ENCODE results near the gene F2R. TPM values are rescaled to one million over a fixed set of nuclear protein-coding genes. Genes with fewer than 3 reads are reported as not detected.

Gene F2R
- total and polyA plus RNA-seq, 5 donors, result 4.3 to 22.1 (median 8.0) TPM

- H3K27me3 ChIP-seq (ENCODE audit: control insufficient read depth, insufficient read depth), result no peaks in the 10 kb centered on the region
- WGBS, result 34% methylated on average over 2 of the region's 2 CpGs
- ATAC-seq (peak in 1 of 2 donors; percentile 84), DNase-seq (no peak)
- H3K4me1 ChIP-seq (ENCODE audit: control insufficient read depth, insufficient read depth, low read length), result no peaks in the 10 kb centered on the region
- H3K9me3 ChIP-seq (ENCODE audit: control insufficient read depth, low read length), result no peaks in the 10 kb centered on the region
- intact Hi-C loops (cut with DNase I), result no loop called here
- H3K4me3 ChIP-seq (ENCODE audit: low read length), result no peak overlapping the region
- no peak overlapping the region for H3K27ac ChIP-seq (ENCODE audit: low read length)
Observed at GRCh38 chr5:76703707-76704106, 12.2 kb upstream of the F2R start.

DNA sequence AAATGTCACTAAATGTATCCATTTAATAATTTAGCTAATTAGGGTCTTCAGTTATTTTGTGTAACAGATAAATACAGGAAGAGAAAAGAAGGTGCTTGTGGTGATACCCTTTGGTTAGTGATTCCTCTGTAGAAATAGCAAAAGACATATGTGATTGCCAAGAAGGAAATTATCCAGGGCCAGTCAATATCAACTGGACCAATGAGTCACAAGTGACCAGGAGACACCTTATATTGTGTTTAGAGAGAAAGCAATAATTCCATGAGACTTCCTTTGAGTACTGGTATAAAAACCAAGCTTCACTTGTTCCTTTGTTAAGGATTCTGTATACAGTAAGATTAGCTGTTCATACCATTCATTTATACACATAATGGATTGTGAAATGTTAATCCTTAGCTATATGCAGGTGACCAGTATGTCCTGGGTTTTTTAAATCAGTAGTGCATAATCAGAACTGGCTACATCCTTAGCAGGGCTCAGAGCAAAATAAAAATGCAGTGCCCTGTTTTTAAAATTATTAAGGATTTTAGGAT, 11.7 kb upstream of the F2R start:
- intact Hi-C loops (cut with DNase I), result no loop called here
- Histone ChIP-seq H3K27ac (ENCODE audit: low read length) (no peak overlapping the region), H3K4me1 (ENCODE audit: control insufficient read depth, insufficient read depth, low read length) (no peaks in the 10 kb centered on the region), H3K27me3 (ENCODE audit: control insufficient read depth, insufficient read depth) (no peaks in the 10 kb centered on the region), H3K4me3 (ENCODE audit: low read length) (no peak overlapping the region), H3K9me3 (ENCODE audit: control insufficient read depth, low read length) (no peaks in the 10 kb centered on the region)
- DNase-seq, result no peak
- peak in 1 of 2 donors; percentile 88 for ATAC-seq

DNA sequence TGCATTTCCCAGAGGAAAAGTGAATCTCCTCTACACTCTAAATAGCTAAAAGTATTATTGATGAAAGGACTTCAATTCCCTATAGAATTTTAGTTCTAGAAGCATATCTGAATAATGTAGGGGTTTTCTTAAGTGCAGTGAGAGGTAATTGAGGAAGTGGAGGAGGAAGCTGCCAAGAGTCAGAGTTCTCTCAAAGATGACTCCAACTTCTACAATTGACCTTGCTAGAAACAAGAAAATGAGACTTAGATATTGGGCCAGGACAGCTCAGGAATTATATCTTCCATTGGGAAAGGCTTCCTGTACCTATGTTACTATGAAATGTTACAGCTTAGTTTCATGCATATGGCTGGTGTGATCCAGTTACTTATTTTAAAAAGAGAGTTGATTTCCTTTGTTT, 10.4 kb upstream of the F2R start:
- H3K4me1 ChIP-seq (ENCODE audit: control insufficient read depth, insufficient read depth, low read length), result no peaks in the 10 kb centered on the region
- no peak for ATAC-seq
- intact Hi-C loops (cut with DNase I), result no loop called here

GRCh38 chr5:76709762-76710161, 6.2 kb upstream of the F2R start:
- no peak for ATAC-seq

More for the DNA sequence above, 10.4 kb upstream of the F2R start:
- no peak for DNase-seq
- H3K9me3 ChIP-seq (ENCODE audit: control insufficient read depth, low read length), result no peaks in the 10 kb centered on the region
- no peak overlapping the region for H3K4me3 ChIP-seq (ENCODE audit: low read length)
- H3K27me3 ChIP-seq (ENCODE audit: control insufficient read depth, insufficient read depth), result no peaks in the 10 kb centered on the region
- no peak overlapping the region for H3K27ac ChIP-seq (ENCODE audit: low read length)

DNA sequence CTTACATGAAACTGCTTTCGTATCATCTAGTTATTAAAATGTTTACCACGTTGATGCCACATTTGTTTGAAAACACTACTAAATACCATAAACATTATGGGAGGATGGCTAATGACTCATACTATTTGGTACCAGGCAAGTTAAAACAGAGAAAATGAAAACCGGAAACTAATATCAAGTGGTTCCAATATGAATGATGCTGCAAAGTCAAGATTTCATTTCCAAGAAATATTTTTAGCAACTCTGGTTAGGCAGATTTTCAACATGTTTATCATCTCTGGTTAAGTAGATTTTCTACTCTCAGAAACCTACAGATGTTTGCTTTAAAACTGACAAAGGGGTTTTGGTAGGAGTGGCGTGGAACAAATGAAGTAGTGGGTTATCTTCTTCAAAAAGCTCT, 4.9 kb upstream of the F2R start:
- WGBS, result 75% methylated on average over 4 of the region's 4 CpGs
- H3K27ac ChIP-seq (ENCODE audit: low read length), result no peak overlapping the region
- intact Hi-C loops (cut with DNase I), result no loop called here
- H3K4me1 ChIP-seq (ENCODE audit: control insufficient read depth, insufficient read depth, low read length), result no peaks in the 10 kb centered on the region
- ATAC-seq (no peak), DNase-seq (no peak)
- no peaks in the 10 kb centered on the region for H3K9me3 ChIP-seq (ENCODE audit: control insufficient read depth, low read length)
- H3K4me3 ChIP-seq (ENCODE audit: low read length), result no peak overlapping the region
- H3K27me3 ChIP-seq (ENCODE audit: control insufficient read depth, insufficient read depth), result no peaks in the 10 kb centered on the region

More at GRCh38 chr5:76709762-76710161, 6.2 kb upstream of the F2R start:
- no peak for DNase-seq
- intact Hi-C loops (cut with DNase I), result no loop called here
- no peaks in the 10 kb centered on the region for H3K9me3 ChIP-seq (ENCODE audit: control insufficient read depth, low read length)
- 85% methylated on average over 2 of the region's 2 CpGs for WGBS
- no peaks in the 10 kb centered on the region for H3K4me1 ChIP-seq (ENCODE audit: control insufficient read depth, insufficient read depth, low read length)
- H3K27me3 ChIP-seq (ENCODE audit: control insufficient read depth, insufficient read depth), result no peaks in the 10 kb centered on the region
- H3K4me3 ChIP-seq (ENCODE audit: low read length), result no peak overlapping the region
- no peak overlapping the region for H3K27ac ChIP-seq (ENCODE audit: low read length)

GRCh38 chr5:76714751-76715485, 1.0 kb upstream of the F2R start:
- Histone ChIP-seq H3K27ac (ENCODE audit: low read length) (no peak overlapping the region), H3K9me3 (ENCODE audit: control insufficient read depth, low read length) (no peaks in the 10 kb centered on the region), H3K4me1 (ENCODE audit: control insufficient read depth, insufficient read depth, low read length) (no peaks in the 10 kb centered on the region), H3K27me3 (ENCODE audit: control insufficient read depth, insufficient read depth) (no peaks in the 10 kb centered on the region), H3K4me3 (ENCODE audit: low read length) (peak overlapping the region; percentile 83)
- DNase-seq, result peak; percentile 29 to 64 (median 61)
- WGBS, result 20% methylated on average over 52 of the region's 52 CpGs
- intact Hi-C loops (cut with DNase I), result no loop called here
- ATAC-seq, result peak; percentile 32 to 43

DNA sequence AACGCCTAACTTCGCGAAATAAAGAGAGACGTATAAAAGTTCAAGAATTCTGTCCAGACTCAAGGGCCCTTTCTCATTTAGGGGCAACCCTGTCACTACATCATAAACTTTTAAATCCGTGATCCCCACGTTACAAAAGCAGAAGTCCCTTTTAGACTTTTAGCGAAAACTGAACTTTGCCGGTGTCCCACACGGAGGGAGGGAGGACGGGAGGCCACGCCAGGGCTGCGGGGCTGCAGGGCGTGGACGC, 515 bp upstream of the F2R start:
- under 1% methylated on average over 14 of the region's 14 CpGs for WGBS
- intact Hi-C loops (cut with DNase I), result no loop called here
- Histone ChIP-seq H3K9me3 (ENCODE audit: control insufficient read depth, low read length) (no peaks in the 10 kb centered on the region), H3K27me3 (ENCODE audit: control insufficient read depth, insufficient read depth) (no peaks in the 10 kb centered on the region), H3K4me1 (ENCODE audit: control insufficient read depth, insufficient read depth, low read length) (no peaks in the 10 kb centered on the region), H3K27ac (ENCODE audit: low read length) (peak overlapping the region; percentile 25), H3K4me3 (ENCODE audit: low read length) (peak overlapping the region; percentile 83)
- ATAC-seq, result no peak
- DNase-seq, result no peak

DNA sequence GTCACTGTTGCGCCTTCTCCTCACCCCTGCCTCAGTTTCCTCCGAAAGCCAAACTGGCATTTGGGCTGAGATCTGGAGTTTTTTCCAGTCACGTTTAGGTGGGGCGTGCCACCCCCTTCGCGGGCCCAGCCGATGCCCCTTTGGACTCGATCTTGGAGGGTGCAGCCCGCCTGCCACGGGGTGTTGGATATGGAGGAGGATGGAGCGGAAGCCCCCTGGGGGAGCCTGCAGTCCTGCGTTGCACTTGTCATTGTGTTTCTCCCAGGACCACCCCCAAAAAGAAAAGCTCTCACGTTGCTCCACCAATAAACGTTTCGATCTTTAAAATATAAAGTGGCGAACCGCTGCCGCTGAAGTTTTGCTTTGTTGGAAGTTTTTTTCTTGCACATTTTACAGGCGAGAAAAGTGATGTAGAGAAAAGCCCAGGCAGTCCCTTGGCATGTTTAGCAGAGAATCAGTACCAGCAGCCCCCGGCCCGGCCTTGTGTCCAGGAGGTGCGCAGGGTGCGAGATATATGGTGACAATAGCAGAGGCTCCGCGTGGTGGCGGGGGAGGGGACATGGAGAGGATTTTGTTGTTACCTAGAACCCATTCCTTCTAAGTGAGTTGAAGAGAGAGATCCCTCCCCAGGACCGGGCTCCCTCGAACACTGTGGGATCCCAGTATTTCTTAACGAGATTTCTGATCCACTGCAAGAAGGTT, 681 bp downstream of the F2R start:
- 3% methylated on average over 29 of the region's 29 CpGs for WGBS
- H3K27me3 ChIP-seq (ENCODE audit: control insufficient read depth, insufficient read depth), result no peaks in the 10 kb centered on the region
- intact Hi-C loops (cut with DNase I), result no loop called here
- peak overlapping the region; percentile 83 for H3K4me3 ChIP-seq (ENCODE audit: low read length)
- no peaks in the 10 kb centered on the region for H3K9me3 ChIP-seq (ENCODE audit: control insufficient read depth, low read length)
- no peak overlapping the region for H3K27ac ChIP-seq (ENCODE audit: low read length)
- H3K4me1 ChIP-seq (ENCODE audit: control insufficient read depth, insufficient read depth, low read length), result no peaks in the 10 kb centered on the region
- DNase-seq (peak in 2 of 3 donors; percentile 63 to 66), ATAC-seq (peak in 1 of 2 donors; percentile 28)

- intact Hi-C loops (cut with DNase I), result no loop called here
- ATAC-seq, result no peak
Observed at GRCh38 chr5:76717222-76718083, 1.5 kb downstream of the F2R start.

DNA sequence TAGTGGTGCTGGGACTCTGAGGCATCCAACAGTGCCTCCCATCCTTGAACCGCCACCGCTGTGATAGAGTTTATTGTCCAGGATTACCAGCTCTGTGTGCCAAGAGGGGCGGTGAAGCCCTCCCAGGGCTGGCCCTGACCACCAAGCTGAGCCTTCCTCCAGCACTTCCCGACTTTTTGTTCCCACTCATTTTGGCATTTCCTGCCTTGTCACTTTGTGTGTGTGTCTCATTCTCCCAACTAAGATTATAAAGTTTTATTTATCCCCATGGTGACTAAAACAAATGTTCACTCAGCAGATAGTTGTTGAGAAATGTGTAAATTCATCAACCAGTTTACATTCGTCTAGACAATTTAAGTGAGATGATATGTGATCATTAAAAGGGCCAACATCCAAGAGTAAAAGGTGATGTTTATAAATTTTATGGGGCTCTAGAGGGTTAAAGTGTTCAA, 2.5 kb downstream of the F2R start:
- intact Hi-C loops (cut with DNase I), result no loop called here
- WGBS, result 57% methylated on average over 5 of the region's 5 CpGs
- ATAC-seq, result peak; percentile 53 to 68
- H3K27ac ChIP-seq (ENCODE audit: low read length), result no peak overlapping the region
- H3K4me1 ChIP-seq (ENCODE audit: control insufficient read depth, insufficient read depth, low read length), result no peaks in the 10 kb centered on the region
- no peaks in the 10 kb centered on the region for H3K9me3 ChIP-seq (ENCODE audit: control insufficient read depth, low read length)
- no peak overlapping the region for H3K4me3 ChIP-seq (ENCODE audit: low read length)
- H3K27me3 ChIP-seq (ENCODE audit: control insufficient read depth, insufficient read depth), result no peaks in the 10 kb centered on the region
- peak in 2 of 3 donors; percentile 31 to 72 for DNase-seq

More at GRCh38 chr5:76717222-76718083, 1.5 kb downstream of the F2R start:
- no peak for DNase-seq
- H3K4me3 ChIP-seq (ENCODE audit: low read length), result peak overlapping the region; percentile 83
- no peak overlapping the region for H3K27ac ChIP-seq (ENCODE audit: low read length)
- H3K9me3 ChIP-seq (ENCODE audit: control insufficient read depth, low read length), result no peaks in the 10 kb centered on the region
- no peaks in the 10 kb centered on the region for H3K4me1 ChIP-seq (ENCODE audit: control insufficient read depth, insufficient read depth, low read length)
- WGBS, result 61% methylated on average over 11 of the region's 11 CpGs
- H3K27me3 ChIP-seq (ENCODE audit: control insufficient read depth, insufficient read depth), result no peaks in the 10 kb centered on the region

GRCh38 chr5:76718880-76719279, 3.0 kb downstream of the F2R start:
- no peak for DNase-seq
- Histone ChIP-seq H3K4me1 (ENCODE audit: control insufficient read depth, insufficient read depth, low read length) (no peaks in the 10 kb centered on the region), H3K4me3 (ENCODE audit: low read length) (no peak overlapping the region), H3K9me3 (ENCODE audit: control insufficient read depth, low read length) (no peaks in the 10 kb centered on the region), H3K27ac (ENCODE audit: low read length) (no peak overlapping the region), H3K27me3 (ENCODE audit: control insufficient read depth, insufficient read depth) (no peaks in the 10 kb centered on the region)
- WGBS, result 87% methylated on average over 4 of the region's 4 CpGs
- no peak for ATAC-seq
- intact Hi-C loops (cut with DNase I), result no loop called here
